H1 (cell line): ENCODE results near the gene IL36RN. TPM values are rescaled to one million over a fixed set of nuclear protein-coding genes. Genes with fewer than 3 reads are reported as not detected.

Experiments used
- FOSL1 ChIP-seq: IDR thresholded peaks from 2 replicates; pipeline ENCODE4 v1.6.1; 2011; ENCODE audit warnings: mild to moderate bottlenecking, low read depth, low read length, moderate library complexity; ENCODE audit not compliant: insufficient read depth
- polyA plus RNA-seq, 7 experiments: library from polyadenylated mRNA; depleted of rRNA in 3 of 7; stranded (reverse) in 5 of 7; unstranded in 2 of 7; fragments of >200 nt in 5 of 7; fragments of 200-250 nt in 2 of 7; gene quantifications; 1 replicate in 5 of 7; 2 replicates in 1 of 7; 4 replicates in 1 of 7; pipeline versions ENCODE4 v1.2.1 to v1.2.3, GENCODE V29; 2011 to 2013; ENCODE audit warnings: missing spikeins in 2 of 7, mixed read lengths in 2 of 7
- total RNA-seq: library from RNA; stranded (reverse); fragmentation: NEBNext Ultra II Directional; extraction: Animal tissue kit (Norgen Biotek cat#: 25700); gene quantifications from 2 replicates; pipeline ENCODE4 v1.2.1, GENCODE V29; 2021
- TF ChIP-seq, protein P1 (sequence below): fragments of 300-600 bp; sonication (generic); IDR thresholded peaks from 2 replicates; pipeline ENCODE4 v1.7.1; 2012; ENCODE audit warnings: low read length, moderate library complexity, mild to moderate bottlenecking, inconsistent platforms; ENCODE audit not compliant: insufficient replicate concordance

IL36RN gene
- total and polyA plus RNA-seq, 2 of the 8 experiments (the other 6 are each of a cell fraction or from before 2014, with no cell fraction given), result not detected

DNA sequence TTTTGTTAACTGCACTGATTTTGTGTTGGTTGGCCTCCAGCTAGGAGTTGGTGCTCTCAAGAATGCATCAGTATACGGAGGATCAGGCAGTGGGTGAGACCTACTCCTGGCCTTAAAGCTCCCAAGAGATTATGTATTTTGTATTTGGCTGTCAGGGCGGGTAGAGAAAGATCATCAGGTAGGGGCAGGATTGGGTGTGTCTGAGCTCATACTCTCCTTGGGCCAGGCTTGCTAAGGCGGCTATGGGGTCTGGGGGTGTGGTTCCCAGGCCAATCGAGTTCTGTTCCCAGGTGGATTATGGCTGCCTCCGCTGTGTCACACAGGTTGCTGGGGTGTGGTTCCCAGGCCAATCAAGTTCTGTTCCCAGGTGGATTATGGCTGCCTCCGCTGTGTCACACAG is 39.5 kb downstream of the IL36RN start (continued):
- TF ChIP-seq FOSL1, result no peak
- TF ChIP-seq, protein P1, sequence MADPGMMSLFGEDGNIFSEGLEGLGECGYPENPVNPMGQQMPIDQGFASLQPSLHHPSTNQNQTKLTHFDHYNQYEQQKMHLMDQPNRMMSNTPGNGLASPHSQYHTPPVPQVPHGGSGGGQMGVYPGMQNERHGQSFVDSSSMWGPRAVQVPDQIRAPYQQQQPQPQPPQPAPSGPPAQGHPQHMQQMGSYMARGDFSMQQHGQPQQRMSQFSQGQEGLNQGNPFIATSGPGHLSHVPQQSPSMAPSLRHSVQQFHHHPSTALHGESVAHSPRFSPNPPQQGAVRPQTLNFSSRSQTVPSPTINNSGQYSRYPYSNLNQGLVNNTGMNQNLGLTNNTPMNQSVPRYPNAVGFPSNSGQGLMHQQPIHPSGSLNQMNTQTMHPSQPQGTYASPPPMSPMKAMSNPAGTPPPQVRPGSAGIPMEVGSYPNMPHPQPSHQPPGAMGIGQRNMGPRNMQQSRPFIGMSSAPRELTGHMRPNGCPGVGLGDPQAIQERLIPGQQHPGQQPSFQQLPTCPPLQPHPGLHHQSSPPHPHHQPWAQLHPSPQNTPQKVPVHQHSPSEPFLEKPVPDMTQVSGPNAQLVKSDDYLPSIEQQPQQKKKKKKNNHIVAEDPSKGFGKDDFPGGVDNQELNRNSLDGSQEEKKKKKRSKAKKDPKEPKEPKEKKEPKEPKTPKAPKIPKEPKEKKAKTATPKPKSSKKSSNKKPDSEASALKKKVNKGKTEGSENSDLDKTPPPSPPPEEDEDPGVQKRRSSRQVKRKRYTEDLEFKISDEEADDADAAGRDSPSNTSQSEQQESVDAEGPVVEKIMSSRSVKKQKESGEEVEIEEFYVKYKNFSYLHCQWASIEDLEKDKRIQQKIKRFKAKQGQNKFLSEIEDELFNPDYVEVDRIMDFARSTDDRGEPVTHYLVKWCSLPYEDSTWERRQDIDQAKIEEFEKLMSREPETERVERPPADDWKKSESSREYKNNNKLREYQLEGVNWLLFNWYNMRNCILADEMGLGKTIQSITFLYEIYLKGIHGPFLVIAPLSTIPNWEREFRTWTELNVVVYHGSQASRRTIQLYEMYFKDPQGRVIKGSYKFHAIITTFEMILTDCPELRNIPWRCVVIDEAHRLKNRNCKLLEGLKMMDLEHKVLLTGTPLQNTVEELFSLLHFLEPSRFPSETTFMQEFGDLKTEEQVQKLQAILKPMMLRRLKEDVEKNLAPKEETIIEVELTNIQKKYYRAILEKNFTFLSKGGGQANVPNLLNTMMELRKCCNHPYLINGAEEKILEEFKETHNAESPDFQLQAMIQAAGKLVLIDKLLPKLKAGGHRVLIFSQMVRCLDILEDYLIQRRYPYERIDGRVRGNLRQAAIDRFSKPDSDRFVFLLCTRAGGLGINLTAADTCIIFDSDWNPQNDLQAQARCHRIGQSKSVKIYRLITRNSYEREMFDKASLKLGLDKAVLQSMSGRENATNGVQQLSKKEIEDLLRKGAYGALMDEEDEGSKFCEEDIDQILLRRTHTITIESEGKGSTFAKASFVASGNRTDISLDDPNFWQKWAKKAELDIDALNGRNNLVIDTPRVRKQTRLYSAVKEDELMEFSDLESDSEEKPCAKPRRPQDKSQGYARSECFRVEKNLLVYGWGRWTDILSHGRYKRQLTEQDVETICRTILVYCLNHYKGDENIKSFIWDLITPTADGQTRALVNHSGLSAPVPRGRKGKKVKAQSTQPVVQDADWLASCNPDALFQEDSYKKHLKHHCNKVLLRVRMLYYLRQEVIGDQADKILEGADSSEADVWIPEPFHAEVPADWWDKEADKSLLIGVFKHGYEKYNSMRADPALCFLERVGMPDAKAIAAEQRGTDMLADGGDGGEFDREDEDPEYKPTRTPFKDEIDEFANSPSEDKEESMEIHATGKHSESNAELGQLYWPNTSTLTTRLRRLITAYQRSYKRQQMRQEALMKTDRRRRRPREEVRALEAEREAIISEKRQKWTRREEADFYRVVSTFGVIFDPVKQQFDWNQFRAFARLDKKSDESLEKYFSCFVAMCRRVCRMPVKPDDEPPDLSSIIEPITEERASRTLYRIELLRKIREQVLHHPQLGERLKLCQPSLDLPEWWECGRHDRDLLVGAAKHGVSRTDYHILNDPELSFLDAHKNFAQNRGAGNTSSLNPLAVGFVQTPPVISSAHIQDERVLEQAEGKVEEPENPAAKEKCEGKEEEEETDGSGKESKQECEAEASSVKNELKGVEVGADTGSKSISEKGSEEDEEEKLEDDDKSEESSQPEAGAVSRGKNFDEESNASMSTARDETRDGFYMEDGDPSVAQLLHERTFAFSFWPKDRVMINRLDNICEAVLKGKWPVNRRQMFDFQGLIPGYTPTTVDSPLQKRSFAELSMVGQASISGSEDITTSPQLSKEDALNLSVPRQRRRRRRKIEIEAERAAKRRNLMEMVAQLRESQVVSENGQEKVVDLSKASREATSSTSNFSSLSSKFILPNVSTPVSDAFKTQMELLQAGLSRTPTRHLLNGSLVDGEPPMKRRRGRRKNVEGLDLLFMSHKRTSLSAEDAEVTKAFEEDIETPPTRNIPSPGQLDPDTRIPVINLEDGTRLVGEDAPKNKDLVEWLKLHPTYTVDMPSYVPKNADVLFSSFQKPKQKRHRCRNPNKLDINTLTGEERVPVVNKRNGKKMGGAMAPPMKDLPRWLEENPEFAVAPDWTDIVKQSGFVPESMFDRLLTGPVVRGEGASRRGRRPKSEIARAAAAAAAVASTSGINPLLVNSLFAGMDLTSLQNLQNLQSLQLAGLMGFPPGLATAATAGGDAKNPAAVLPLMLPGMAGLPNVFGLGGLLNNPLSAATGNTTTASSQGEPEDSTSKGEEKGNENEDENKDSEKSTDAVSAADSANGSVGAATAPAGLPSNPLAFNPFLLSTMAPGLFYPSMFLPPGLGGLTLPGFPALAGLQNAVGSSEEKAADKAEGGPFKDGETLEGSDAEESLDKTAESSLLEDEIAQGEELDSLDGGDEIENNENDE, result no peak
